PC-3 (cell line): ENCODE measurements around the gene RFTN2.

Experiments
- EZH2 ChIP-seq: fragments of 300-600 bp; sonication (generic); IDR thresholded peaks from one replicate; pipeline ENCODE4 v1.6.1; 2017; ENCODE audit warnings: antibody characterized with exemption, mild to moderate bottlenecking, low read length; ENCODE audit not compliant: unreplicated experiment
- EZH2phosphoT487 ChIP-seq: fragments of 300-600 bp; sonication (generic); IDR thresholded peaks from 2 replicates; pipeline ENCODE4 v1.6.1; 2018; ENCODE audit warnings: mild to moderate bottlenecking, antibody characterized with exemption, low read length, borderline replicate concordance
- TF ChIP-seq, protein P1 (sequence below): fragments of 300-600 bp; sonication (generic); conservative IDR thresholded peaks from 2 replicates; pipeline ENCODE4 v1.5.1; 2017; ENCODE audit warnings: antibody characterized with exemption, low read depth, mild to moderate bottlenecking, low read length

DNA sequence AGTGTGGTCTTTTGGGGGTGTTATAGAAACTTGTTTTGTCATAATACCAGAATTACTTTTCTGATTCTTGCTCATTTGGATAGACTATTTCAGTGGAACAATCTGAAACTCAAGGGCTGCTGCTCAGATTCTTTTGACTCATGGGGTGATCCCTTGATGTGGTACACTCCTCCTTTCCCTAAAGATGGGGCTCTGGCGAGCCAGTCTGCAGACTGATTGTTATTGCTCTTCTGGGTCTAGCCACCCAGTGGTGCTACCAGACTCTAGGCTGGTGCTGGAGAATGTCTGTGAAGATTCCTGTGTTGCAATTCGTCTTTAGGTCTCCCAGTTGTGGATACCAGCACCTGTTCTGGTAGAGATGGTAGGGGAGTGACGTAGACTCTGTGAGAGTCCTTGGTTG is 25.6 kb upstream of the RFTN2 start:
- TF ChIP-seq EZH2phosphoT487 (no peak), EZH2 (no peak)
- TF ChIP-seq, protein P1, sequence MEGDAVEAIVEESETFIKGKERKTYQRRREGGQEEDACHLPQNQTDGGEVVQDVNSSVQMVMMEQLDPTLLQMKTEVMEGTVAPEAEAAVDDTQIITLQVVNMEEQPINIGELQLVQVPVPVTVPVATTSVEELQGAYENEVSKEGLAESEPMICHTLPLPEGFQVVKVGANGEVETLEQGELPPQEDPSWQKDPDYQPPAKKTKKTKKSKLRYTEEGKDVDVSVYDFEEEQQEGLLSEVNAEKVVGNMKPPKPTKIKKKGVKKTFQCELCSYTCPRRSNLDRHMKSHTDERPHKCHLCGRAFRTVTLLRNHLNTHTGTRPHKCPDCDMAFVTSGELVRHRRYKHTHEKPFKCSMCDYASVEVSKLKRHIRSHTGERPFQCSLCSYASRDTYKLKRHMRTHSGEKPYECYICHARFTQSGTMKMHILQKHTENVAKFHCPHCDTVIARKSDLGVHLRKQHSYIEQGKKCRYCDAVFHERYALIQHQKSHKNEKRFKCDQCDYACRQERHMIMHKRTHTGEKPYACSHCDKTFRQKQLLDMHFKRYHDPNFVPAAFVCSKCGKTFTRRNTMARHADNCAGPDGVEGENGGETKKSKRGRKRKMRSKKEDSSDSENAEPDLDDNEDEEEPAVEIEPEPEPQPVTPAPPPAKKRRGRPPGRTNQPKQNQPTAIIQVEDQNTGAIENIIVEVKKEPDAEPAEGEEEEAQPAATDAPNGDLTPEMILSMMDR = no peak
